HG03520 (cell line): ENCODE data around the gene EXOC6B.

ENCODE experiments used
- ATAC-seq: cut with Tn5 transposase; IDR thresholded peaks from one replicate; pipeline ENCODE4 v1.9.1; 2021; ENCODE audit warnings: mild to moderate bottlenecking, moderate library complexity; ENCODE audit not compliant: unreplicated experiment

Gene EXOC6B

DNA sequence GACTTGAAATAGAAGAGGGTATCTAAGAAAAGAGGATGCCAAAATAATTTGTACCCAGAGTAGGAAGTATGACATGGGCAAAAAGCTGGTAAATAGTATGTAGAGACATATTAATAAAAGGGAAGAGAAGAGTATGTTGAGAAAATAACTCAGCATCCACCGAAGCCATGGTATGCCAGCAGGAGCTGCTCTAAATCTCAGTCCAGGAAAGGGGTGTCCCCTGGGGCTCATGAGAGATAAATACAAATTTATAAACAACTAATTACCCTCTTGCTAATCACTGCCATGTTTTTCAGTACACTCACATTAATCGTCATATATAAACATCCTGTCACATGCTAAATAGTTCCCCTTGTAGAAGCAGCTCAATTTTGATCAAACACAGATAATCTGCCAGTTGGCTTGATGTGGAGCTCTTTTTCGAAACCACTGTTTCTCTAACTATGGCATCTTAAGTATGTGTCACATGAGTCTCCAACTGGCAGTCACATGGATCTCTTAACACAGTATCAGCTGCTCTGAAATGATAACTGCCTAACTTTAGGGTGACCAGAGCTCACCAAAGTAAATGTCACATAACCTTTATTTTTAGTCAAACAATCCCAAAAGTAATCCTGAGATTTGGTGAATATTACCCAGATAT is 31.9 kb downstream of the EXOC6B start:
- no peak for ATAC-seq

DNA sequence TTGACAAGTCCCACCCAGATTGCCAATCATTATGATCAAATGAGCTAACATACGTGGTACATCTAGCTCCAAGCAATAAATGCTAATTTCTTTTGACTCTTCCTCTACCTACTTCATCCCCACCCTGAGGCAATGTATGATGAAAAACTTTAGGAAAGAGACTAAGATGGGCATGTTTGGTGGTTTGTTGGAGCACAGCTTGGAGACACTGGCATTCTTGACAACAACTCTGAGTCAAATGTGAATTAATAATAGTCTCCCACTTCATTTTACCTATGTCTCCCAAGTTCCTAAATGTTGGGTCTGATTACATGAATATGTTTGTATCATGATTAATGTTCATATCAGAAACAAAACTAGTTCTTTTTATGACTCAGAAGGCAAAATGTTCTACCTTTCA is 36.6 kb downstream of the EXOC6B start:
- ATAC-seq, result no peak

DNA sequence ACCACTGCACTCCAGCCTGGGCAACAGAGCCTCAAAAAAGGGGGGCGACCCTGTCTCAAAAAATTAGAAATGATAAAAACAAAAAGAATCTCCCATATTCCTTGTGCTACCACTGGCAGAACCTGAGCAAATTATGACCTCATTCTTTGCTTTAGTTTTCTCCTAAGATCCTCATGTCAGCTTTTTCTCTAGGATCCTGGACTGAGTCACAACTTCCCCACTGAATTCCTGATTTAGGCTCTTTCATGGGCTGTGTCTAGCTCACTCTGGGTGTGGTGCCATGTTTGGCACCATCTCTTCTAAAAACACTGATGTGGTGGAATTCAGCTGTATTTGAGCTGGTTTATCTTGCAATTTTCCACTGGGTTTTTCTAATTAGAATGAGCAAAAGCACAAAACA is 37.1 kb downstream of the EXOC6B start:
- ATAC-seq, result no peak

DNA sequence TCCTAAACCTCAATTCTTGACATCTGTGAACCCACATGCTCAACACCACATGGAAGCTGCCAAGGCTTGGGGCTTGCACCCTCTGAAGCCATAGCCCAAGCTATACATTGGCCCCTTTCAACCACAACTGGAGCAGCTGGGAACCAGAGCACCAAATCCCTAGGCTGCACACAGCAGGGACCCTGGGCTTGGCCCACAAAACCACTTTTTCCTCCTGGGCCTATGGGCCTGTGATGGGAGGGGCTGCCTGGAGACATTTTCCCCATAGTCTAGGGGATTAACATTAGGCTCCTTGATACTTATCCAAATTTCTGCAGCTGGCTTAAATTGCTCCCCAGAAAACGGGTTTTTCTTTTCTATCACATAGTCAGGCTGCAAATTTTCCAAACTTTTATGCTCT is 40.3 kb downstream of the EXOC6B start:
- no peak for ATAC-seq

DNA sequence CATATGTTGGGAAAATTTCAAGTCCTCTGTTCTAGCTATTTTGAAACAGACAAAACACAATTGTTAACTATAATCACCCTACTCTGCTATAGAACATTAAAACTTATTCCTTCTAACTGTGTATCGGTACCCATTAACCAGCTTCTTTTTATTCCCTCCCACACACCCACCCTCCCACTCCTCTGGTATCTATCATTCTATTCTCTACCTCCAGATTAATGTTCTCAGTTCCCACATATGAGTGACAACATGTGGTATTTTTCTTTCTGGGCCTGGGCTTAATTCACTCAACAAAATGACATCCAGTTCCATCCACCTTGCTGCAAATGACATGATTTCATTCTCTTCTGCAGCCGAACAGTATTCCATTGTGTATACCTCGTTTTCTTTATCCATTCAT is 43.3 kb downstream of the EXOC6B start:
- no peak for ATAC-seq

DNA sequence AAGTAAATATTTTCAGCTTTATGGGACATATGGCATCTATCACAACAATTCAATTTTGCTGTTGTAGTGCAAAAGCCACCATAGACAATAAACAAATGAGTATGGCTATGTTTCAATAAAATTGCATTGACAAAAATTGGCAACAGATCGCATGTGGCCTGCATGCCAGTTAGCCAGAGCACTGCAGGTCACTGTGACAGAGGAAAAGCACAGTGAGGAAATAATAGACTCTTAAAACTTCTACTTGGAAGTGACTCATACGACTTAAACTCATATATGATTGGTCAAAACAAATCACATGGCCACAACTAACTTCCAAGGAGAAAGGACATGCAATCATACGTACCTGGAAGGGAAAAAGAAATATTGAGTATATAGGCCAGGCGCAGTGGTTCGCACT is 44.4 kb downstream of the EXOC6B start:
- ATAC-seq, result no peak

DNA sequence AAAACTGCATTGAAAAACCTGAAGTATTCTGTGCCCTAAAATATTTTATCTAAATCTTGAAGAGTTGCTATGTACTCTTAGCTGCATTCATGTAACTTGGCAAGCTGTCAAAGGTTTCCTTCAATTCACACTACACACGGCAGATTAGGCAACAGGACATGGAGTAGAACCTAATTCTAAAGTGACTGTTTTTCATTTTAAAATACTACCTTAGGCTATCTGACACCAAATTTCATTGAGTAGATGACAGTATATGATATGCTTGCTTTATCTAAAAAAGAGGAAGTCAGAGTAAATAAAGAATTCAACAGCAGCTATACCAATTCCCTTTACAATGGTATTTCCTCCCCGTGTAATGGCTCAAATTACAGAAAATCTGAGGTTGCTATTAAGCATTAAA is 45.4 kb downstream of the EXOC6B start:
- no peak for ATAC-seq

DNA sequence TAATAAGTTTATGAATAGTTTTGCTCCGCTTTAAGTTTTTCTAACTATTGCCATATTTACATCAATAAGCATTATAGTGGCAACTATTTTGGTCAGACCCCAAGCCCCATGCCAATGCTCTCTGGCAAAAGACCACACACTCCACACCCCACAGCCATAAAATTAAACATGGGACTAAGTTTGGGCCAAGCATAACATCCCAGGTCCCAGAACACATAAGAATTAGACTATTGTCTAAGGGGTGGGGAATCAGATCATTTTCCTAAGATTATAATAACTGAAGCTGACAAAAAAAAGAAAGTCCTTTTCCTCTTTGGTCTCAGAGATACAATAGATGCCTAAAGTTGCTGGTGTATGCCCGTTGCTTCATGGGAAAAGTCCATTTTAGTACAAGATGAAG is 46.3 kb downstream of the EXOC6B start:
- ATAC-seq, result no peak

DNA sequence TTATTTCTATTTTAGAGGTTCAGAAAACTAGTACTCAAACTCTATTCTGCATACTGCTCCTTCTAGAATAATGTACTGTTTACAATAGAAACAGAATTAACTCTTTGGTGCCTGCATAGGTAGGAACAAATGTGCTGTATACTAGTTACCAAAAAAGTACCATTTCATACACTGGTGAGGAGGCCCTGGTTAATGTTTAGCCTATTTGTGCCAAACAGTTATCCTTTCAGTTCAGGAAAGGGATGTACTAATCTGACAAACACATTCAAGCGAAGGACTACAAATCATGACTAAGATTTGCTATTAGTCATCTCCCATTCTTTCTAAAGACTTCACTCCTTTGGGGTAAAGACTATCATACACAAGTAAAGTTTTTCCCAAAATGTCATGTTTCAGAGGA is 47.4 kb downstream of the EXOC6B start:
- ATAC-seq, result no peak

DNA sequence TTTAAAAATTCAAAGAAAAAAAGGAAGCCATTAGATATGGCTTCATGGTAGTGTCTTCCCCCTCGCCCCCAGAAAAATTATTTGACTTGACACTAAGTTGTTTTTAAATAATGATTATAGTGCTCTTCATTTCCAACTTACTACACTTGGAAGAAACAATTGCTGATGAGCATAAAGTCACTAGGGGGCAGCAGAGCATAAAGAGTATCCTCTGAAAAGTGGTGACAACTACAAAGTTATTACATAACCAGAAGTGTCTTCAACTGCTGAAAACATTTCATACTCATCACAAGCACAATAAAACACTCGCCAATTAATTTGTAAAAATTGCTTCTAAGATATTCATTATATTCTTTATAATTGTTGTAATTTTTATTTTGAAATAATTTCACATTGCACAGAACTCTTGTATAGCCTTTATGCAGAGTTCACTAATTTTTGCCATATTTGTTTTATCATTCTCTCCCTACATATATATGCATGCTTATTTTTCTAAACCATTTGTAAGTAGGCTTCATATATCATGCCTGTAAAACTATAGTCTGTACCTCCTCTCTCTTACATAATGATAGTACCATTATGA is 54.9 kb downstream of the EXOC6B start:
- ATAC-seq, result peak; percentile 67

DNA sequence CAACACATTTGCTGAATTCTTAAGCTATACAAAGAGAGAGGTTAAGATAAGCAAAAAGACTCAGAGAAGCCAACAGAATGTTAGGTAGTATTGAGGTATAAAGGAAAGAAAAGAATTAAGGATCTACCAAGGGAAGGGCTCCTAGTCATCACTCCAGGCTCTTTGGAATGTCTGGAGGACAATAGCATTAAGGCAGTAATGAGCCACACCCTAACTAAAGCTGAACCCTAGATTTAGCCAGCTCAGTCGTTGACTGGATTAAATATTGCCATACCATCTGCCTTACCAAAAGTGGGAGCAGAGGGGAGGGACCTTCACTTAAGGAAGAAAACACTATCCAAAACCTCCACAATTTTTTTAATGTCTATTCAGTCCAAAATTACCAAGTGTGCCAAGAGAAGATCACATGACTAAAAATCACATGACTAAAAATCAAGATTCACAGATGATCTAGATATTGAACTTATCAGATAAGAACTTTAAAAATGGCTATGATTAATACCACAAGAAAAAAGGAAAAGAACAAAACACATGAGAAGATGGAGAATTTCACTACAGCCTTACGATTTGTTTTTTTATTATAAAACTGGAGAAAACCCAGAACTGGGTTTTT is 59.7 kb downstream of the EXOC6B start:
- no peak for ATAC-seq

DNA sequence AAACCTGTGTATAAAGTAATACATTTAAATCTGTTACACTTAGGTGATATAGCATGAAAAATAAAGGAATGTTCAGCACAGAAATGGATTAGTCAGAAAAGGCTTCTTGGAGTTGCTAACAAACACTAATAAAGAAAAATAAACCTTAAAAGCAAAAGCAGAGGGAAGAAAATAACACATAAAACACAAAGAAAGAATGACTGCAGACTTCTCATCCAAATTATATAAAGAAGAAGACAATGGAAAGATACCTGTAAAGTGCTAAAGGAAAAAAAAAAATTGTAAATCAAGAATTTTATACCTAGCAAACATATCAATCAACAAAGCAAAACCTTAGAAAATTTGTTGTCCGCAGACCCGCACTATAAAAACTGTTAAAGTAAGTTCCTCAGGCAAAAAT is 63.6 kb downstream of the EXOC6B start:
- no peak for ATAC-seq

DNA sequence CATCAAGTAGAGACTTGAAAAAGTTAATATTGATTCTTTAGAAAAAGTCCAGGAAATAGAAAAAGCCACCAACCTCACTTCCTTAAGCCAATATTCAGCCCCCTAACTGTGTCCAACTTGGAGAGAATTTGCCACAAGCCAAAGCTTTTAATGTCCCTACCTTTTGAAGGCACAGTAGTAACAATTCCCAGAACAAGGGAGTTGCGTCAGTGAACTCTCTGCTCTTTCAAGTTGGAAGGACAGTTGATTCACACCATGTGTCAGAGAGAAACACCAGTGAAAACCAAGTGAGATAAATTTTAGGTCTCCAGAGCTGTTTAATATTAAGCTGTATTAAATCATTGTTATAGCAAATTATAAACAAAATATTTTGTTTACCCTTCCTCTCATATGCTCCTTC is 66.1 kb downstream of the EXOC6B start:
- ATAC-seq, result no peak

DNA sequence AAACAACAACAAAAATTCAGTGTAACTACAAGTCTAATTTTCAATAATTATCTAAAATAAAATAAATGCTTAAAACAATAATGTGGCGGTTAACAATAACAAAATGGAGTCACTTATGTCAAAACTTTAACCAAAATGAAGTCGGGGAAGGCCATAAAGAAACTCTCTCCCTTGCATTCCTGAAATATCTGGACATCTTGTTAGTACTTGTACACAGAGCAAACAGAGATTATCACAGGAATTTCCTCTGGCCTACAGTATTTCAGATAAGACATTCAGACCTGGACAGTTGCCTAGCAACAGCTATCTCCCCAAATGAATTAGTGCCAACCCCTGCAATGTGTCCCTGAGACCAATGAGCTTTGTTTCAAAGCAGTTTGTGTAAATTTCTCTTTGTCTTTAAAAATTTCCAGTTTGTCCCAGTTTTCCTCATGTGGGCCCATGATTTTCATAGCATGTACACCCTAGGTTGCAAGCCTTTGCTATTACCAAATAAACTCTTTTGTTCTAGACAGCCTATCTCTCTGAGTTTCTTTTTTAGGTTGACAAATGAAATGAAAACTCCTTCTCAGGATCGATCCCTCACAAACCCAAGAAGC is 68.6 kb downstream of the EXOC6B start:
- no peak for ATAC-seq

DNA sequence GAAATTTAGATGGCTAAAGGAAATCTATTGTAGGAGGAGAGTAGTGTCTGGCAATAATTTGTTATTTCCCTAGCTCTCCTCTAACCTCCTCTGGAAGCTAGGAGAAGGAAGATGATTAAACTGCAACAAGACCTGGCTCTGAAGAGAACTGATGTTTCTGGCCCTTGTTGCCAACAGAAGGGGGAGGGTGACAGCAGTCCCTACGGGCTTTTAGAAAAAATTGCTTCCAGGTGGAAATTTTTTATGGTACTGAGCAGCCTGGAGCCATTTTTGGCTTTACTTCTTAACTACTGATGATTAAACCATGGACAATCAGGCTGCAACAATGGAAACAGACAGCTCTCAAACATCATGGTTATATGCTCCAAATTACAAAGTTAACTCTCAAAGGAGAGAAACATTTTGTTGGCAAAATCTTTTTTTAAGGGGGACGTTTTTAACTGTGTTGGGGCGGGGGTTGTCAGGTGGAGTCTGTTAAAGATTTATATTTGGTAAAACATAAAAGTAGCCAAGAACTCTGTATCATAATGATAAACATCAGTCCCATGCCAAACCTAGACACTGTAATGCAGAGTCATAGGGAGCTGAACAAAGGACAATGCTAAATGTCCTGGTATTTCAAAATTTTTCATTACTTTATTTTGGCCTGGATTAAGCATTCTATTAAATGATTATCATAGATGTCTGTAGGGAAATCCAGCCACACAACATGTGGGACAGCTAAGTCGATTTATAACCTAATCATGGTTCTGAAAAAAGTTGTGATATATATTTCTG is 70.0 kb downstream of the EXOC6B start:
- no peak for ATAC-seq

DNA sequence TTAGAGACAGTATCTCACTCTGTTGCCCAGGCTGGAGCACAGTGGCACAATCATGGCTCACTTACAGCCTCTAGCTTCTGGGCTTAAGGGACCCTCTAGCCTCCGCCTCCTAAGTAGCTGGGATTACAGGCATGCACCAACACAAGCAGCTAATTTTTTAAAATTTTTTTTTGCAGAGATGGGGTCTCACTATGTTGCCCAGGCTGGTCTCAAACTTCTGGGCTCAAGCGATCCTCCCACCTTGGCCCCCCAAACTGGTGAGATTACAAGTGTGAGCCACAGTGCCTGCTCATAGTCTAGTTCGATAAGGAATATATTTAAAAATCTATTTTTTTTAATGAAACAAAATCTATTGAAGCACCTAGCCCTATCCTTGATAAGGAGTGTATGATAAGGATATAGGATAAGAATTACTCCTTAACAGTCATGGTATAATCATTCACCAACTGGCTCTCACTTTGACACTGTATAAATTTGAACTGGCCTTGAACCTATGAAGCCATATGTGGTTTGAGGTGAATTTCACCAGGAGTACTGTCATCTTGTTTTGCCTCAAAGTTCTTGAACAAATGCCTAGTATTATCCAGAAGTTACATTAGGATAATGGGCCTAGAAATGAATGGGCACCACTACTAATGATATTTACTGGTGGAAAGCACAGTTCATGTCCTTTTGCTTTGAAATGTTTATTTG is 71.1 kb downstream of the EXOC6B start:
- no peak for ATAC-seq

DNA sequence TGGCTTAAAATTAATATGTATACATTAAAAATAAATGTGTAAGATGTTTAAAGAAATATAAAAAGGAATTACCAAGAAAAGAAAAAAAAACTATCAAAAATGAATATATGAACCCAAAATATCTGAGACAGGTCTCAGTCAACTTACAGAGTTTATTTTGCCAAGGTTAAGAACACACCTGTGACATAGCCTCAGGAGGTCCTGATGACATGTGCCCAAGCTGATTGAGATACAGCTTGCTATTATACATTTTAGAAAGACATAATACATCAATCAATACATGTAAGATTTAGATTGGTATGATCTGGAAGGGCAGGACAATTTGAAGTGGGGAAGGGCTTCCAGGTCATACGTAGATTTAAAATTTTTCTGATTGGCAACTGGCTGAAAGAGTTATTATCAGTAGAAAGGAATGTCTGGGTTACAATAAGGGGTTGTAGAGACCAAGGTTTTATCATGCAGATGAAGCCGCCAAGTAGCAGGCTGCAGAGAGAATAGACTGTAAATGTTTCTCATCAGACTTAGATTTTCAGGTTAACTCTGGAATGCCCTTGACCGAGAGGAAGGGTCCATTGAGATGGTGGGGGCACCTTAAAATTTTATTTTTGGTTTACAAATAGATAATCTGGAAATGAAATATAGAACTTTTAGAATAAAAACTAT is 74.7 kb downstream of the EXOC6B start:
- no peak for ATAC-seq

DNA sequence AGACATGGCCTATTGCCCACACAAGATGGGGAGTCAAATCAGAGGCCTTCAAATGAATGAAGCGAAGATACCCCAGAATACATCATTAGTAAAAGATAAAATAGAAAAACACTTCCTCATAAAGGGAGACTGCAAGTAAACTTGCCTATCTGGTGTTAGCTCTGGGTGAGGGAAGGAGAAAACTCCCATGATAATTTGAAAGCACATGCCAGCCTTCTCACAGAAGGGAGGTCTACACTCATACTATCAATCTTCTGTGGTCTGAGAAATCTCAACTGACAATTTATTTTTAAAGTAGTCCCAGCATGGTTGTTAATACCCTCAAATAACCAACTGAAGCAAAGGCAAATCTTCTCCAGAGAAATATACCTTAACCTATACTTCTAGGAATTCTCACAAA is 75.4 kb downstream of the EXOC6B start:
- no peak for ATAC-seq

DNA sequence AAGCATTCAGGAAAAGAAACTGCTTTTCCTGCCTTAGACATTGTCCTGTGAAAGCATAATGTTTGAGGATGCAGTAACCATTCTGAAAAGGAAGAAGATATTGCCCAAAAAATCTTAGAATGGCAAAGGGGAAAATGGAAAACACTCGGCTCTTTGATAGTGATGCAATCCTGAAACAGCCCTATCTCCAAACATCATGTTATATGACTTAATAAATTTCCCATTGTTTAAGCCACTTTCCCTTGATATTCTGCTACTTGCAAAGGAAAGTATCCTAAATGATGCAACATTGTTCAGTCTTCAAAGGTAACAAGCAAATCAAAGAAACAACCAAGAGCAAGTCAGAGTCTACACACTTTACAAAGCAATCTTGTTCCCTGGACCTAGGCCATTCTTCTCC is 78.5 kb downstream of the EXOC6B start:
- no peak for ATAC-seq

DNA sequence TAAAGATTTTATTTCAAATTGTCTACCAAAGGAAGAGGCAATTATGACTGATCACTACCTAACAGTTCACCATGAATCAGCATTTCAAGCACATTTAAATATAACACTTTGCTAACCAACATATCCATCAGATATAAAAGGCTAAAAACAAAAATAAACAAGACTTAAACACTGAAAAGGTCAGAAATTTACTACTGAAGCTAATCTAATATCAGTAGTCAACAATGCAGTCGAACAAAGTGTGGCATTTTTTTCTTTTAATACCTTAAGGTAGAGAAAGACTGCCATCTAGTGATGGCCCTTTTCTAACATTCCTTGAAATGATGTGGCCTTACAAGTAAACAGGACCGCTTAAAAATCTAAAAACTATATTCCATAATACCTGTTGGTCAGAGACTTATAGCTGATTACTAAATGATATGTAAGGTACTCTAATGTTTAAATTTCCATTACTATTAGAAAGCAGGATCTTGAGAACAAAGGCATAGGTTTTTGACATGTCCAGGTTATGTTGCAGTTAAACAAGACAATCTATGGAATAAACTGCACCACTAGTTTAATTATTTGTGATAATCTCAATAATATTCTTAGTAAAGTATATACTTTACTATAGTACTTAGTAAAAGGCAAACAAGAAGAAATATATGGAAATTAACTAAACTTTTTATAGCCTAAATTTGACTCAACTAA is 80.0 kb downstream of the EXOC6B start:
- no peak for ATAC-seq
